ENCODE data around the gene ERN2. TPM values are rescaled to one million over a fixed set of nuclear protein-coding genes. Genes with fewer than 3 reads are reported as not detected.
A peak's percentile ranks its signal among the peaks of the same experiment; 100 is the strongest.

ERN2 gene
- total and polyA plus RNA-seq, 9 of the 15 experiments (the other 6 are each of a cell fraction or from before 2014, with no cell fraction given) = 0.07 to 1.5 (median 0.51) TPM; not detected in 3

- Histone ChIP-seq H3K4me1 (replicated peaks in 1 of 2; ENCODE audit: control insufficient read depth in 2 of 2, insufficient read depth in 2 of 2, low read length in 2 of 2) (no peaks in the 10 kb centered on the region), H3K4me3 (no peak overlapping the region), H3K27me3 (ENCODE audit: control insufficient read depth in 2 of 2, insufficient read depth in 2 of 2, low read length in 2 of 2) (peaks cover 6 to 9% of the 10 kb centered on the region in 2 experiments; a peak in 2 of 5 replicates), H3K9me3 (replicated peaks; ENCODE audit: control insufficient read depth, insufficient read depth, low read depth, low read length) (no peaks in the 10 kb centered on the region), H3K9ac (ENCODE audit: insufficient read depth in 1 of 2, low read depth in 2 of 2, low read length in 2 of 2) (no peak overlapping the region), H3K79me2 (ENCODE audit: control insufficient read depth, insufficient read depth, low read length) (no peaks in the 10 kb centered on the region), H3K27ac (ENCODE audit: extremely low read depth, low read depth, low read length) (no peak overlapping the region), H2AFZ (ENCODE audit: low read depth, low read length) (no peak overlapping the region), H3K9me1 (ENCODE audit: control insufficient read depth, insufficient read depth, low read length) (no peaks in the 10 kb centered on the region), H4K20me1 (replicated peaks; ENCODE audit: control insufficient read depth, insufficient read depth, low read length) (no peaks in the 10 kb centered on the region), H3K36me3 (ENCODE audit: control insufficient read depth, insufficient read depth, low read length) (no peaks in the 10 kb centered on the region), H3K4me2 (ENCODE audit: insufficient read depth, low read length) (no peak overlapping the region)
- in situ Hi-C loops (cut with MboI) (no loop called here), intact Hi-C loops (cut with micrococcal nuclease) (loop anchor here (2.0 kb wide), 1 partner anchor 294 kb away; no protein-coding TSS in a partner anchor)
- peak; percentile 70 for FAIRE-seq
- BruUV-seq (replicated peaks) = no TSS peak
- POLR2A ChIA-PET = interaction anchor here (0.6 to 0.7 kb wide), 2 partner anchors 225 to 406 kb away, joined by 3 read pairs; no protein-coding TSS in a partner anchor
- DNase-seq (ENCODE audit: extremely low read depth in 1 of 4, low spot score in 3 of 4) = peak in 2 of 4 experiments; percentile 24 to 36
- WGBS (ENCODE audit: insufficient coverage, low coverage, missing lambda C conversion rate) = 11% methylated on average over 4 of the region's 4 CpGs
- ATAC-seq = peak; percentile 61; the same call in 2 of the 3 replicates
- CTCF ChIA-PET (ENCODE audit: low intra/inter-chr PET ratio) = no interaction called here
- TF ChIP-seq NFIC (IDR thresholded peaks at IDR 0.05) (no peak), RAD21 (CRISPR knock-in tag; conservative IDR thresholded peaks at IDR 0.05 in 1 of 2, IDR thresholded peaks at IDR 0.05 in 1 of 2) (peak in 1 of 2 experiments; percentile 47; a peak in 2 of 4 replicates), ZNF212 (CRISPR knock-in tag; IDR thresholded peaks at IDR 0.05) (no peak), WHSC1 (IDR thresholded peaks at IDR 0.05; ENCODE audit: low read length) (no peak), TEAD4 (IDR thresholded peaks at IDR 0.05; ENCODE audit: low read length) (no peak), TEAD4 (CRISPR knock-in tag; IDR thresholded peaks at IDR 0.05; ENCODE audit: borderline replicate concordance) (no peak), REST (IDR thresholded peaks at IDR 0.05; ENCODE audit: borderline replicate concordance) (0 out of 2 replicates have a peak, but pooled peaks have one; percentile 13), REST (CRISPR knock-in tag; IDR thresholded peaks at IDR 0.05; ENCODE audit: low read depth) (no peak), PURB (CRISPR knock-in tag; IDR thresholded peaks at IDR 0.05; ENCODE audit: low read depth) (no peak), ZNF232 (CRISPR knock-in tag; IDR thresholded peaks at IDR 0.05) (no peak), CHD1 (IDR thresholded peaks at IDR 0.05; ENCODE audit: low read length) (no peak), CTCF (IDR thresholded peaks at IDR 0.05 in 2 of 3, conservative IDR thresholded peaks at IDR 0.05 in 1 of 3; ENCODE audit: insufficient read depth in 2 of 3, low read depth in 1 of 3, low read length in 3 of 3) (peak; percentile 17 to 40 (median 30); a peak in 3 of 6 replicates), KDM1A (IDR thresholded peaks at IDR 0.05) (peak in 1 of 2 experiments; percentile 48; a peak in 1 of 4 replicates), ZNF282 (CRISPR knock-in tag; IDR thresholded peaks at IDR 0.05) (no peak)
Measured at GRCh38 chr16:23742766-23743165, 29.7 kb upstream of the ERN2 start.
